Esophagus squamous epithelium (tissue), 4 donors: ENCODE results near the gene OTUD1.

Experiments
- CTCF ChIP-seq, 6 experiments: fragments of 450-650 bp in 4 of 6; fragments of 200-600 bp in 2 of 6; sonication (generic) in 2 of 6; IDR thresholded peaks; one replicate each; pipeline ENCODE4 v1.5.1; 2016 to 2019; ENCODE audit warnings: antibody characterized with exemption in 6 of 6, mild to moderate bottlenecking in 4 of 6, moderate library complexity in 4 of 6
- POLR2A ChIP-seq, 4 donors: fragments of 450-650 bp; IDR thresholded peaks; one replicate each; pipeline ENCODE4 v1.6.1; 2017; ENCODE audit warnings: antibody characterized with exemption in 4 of 4, mild to moderate bottlenecking in 4 of 4, moderate library complexity in 3 of 4

- TF ChIP-seq CTCF (IDR thresholded peaks at IDR 0.05) (no peak), POLR2A (IDR thresholded peaks at IDR 0.05) (no peak)
Measured at GRCh38 chr10:23418051-23418681, 20.7 kb upstream of the OTUD1 start.
